Fibroblast of villous mesenchyme (primary cell): ENCODE measurements around the gene ADGRA1. TPM values are rescaled to one million over a fixed set of nuclear protein-coding genes. Genes with fewer than 3 reads are reported as not detected.

ENCODE experiments used
- DNase-seq: peaks from one replicate; pipeline ENCODE4 v3.0.0-alpha.2; 2010; ENCODE audit warnings: low read depth
- H3K4me3 ChIP-seq: 2 replicates; pipeline ENCODE4 v1.5.1; 2011; ENCODE audit warnings: low read depth, mild to moderate bottlenecking, low read length
- CTCF ChIP-seq: IDR thresholded peaks from 2 replicates; pipeline ENCODE4 v1.5.1; 2012; ENCODE audit warnings: low read depth, mild to moderate bottlenecking, low read length; ENCODE audit not compliant: insufficient read depth
- total RNA-seq: library from RNA; depleted of rRNA; stranded (reverse); fragments of >200 nt; gene quantifications from 2 replicates; pipeline ENCODE4 v1.2.3, GENCODE V29; 2012

The ADGRA1 gene
- total RNA-seq, 1 donor: not detected

GRCh38 chr10:133067149-133068105 is 20.3 kb upstream of the ADGRA1 start:
- no peak for DNase-seq
- TF ChIP-seq CTCF: no peak
- H3K4me3 ChIP-seq: no peak overlapping the region

GRCh38 chr10:133068111-133069032 is 19.4 kb upstream of the ADGRA1 start:
- no peak for TF ChIP-seq CTCF
- no peak overlapping the region for H3K4me3 ChIP-seq
- DNase-seq: no peak

- no peak for TF ChIP-seq CTCF
These were observed 18.6 kb upstream of the ADGRA1 start for GRCh38 chr10:133069033-133069525.

GRCh38 chr10:133070405-133070804 is 17.3 kb upstream of the ADGRA1 start:
- H3K4me3 ChIP-seq: no peak overlapping the region
- TF ChIP-seq CTCF: no peak

More at GRCh38 chr10:133069033-133069525, 18.6 kb upstream of the ADGRA1 start:
- DNase-seq: no peak
- H3K4me3 ChIP-seq: no peak overlapping the region

GRCh38 chr10:133070810-133071209 is 16.9 kb upstream of the ADGRA1 start:
- H3K4me3 ChIP-seq: no peak overlapping the region
- no peak for TF ChIP-seq CTCF
- no peak for DNase-seq

More at GRCh38 chr10:133070405-133070804, 17.3 kb upstream of the ADGRA1 start:
- no peak for DNase-seq

GRCh38 chr10:133071733-133072132 is 16.0 kb upstream of the ADGRA1 start:
- TF ChIP-seq CTCF: no peak

More at GRCh38 chr10:133071733-133072132, 16.0 kb upstream of the ADGRA1 start:
- no peak for DNase-seq
- H3K4me3 ChIP-seq: no peak overlapping the region
